Thyroid gland (tissue), 4 donors: ENCODE results near the gene SLC22A9.

ENCODE experiments used
- POLR2A ChIP-seq, 2 donors: fragments of 450-650 bp; IDR thresholded peaks; one replicate each; pipeline ENCODE4 v1.6.1; 2017; ENCODE audit warnings: antibody characterized with exemption in 2 of 2, mild to moderate bottlenecking in 2 of 2, moderate library complexity in 1 of 2
- TF ChIP-seq, protein P1 (sequence below), 6 experiments: fragments of 200-600 bp in 3 of 6; fragments of 450-650 bp in 3 of 6; sonication (generic) in 3 of 6; IDR thresholded peaks; one replicate each; pipeline ENCODE4 v1.5.1; 2016 to 2019; ENCODE audit warnings: antibody characterized with exemption in 6 of 6, mild to moderate bottlenecking in 2 of 6, inconsistent platforms in 1 of 6, moderate library complexity in 1 of 6

DNA sequence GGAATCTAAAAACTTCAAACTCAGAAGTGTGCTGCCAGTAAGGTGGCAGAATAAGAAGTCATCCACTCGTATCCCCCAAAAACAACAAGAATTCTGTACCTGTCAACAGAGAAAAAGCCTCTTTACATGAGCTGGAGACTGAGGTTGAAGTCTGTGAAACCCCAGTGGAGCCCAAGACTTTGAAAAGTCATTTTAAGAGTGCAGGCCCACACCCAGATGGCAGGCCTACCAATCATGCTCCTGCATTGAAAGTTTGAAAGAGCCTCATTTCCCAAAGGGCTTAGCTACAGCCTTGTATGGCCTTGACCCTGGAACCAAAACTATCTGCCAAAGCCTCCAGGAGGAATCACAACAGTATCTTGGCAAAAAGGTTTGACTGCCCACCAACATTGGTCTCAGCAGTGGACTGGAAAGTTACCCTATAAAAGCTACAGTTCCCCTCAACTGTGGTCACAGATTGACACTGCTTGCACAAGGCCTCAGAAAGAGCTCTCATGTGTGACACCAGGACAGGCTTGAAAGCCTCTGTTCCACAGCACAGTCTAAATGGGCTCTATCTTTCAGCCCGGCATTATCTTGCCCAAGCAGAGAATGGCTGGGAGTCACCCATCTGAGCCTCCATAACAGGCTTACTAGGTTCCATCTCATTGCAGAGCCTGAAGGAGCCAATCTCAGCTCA is 47.7 kb downstream of the SLC22A9 start:
- TF ChIP-seq, protein P1, sequence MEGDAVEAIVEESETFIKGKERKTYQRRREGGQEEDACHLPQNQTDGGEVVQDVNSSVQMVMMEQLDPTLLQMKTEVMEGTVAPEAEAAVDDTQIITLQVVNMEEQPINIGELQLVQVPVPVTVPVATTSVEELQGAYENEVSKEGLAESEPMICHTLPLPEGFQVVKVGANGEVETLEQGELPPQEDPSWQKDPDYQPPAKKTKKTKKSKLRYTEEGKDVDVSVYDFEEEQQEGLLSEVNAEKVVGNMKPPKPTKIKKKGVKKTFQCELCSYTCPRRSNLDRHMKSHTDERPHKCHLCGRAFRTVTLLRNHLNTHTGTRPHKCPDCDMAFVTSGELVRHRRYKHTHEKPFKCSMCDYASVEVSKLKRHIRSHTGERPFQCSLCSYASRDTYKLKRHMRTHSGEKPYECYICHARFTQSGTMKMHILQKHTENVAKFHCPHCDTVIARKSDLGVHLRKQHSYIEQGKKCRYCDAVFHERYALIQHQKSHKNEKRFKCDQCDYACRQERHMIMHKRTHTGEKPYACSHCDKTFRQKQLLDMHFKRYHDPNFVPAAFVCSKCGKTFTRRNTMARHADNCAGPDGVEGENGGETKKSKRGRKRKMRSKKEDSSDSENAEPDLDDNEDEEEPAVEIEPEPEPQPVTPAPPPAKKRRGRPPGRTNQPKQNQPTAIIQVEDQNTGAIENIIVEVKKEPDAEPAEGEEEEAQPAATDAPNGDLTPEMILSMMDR (IDR thresholded peaks at IDR 0.05) = no peak
- no peak for TF ChIP-seq POLR2A (IDR thresholded peaks at IDR 0.05)
